ENCODE measurements around the gene HDAC4.
A peak's percentile ranks its signal among the peaks of the same experiment; 100 is the strongest.

HDAC4 gene

DNA sequence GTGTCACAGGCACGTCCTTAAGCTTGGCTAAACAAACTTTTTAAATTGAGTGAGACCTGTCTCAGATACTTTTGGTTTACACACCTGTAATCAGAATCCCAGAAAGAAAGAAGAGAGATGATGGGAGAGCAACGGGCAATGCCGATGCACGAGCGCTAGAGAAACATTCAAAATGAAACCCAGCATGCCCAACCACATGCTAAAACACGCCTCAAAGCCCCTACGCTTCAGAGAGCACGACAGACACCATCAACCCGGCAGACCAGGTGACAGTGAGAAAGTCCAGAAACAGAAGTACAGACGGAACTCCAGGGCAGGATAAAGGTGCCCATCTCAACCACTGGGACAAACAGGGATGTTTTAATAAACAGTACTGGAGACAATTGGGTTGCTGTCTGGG lies 85.5 kb downstream of the HDAC4 start:
- H3K4me3 ChIP-seq: no peak overlapping the region
- H3K27ac ChIP-seq: no peak overlapping the region
- DNase-seq (ENCODE audit: low spot score): no peak
- TF ChIP-seq, protein P1, sequence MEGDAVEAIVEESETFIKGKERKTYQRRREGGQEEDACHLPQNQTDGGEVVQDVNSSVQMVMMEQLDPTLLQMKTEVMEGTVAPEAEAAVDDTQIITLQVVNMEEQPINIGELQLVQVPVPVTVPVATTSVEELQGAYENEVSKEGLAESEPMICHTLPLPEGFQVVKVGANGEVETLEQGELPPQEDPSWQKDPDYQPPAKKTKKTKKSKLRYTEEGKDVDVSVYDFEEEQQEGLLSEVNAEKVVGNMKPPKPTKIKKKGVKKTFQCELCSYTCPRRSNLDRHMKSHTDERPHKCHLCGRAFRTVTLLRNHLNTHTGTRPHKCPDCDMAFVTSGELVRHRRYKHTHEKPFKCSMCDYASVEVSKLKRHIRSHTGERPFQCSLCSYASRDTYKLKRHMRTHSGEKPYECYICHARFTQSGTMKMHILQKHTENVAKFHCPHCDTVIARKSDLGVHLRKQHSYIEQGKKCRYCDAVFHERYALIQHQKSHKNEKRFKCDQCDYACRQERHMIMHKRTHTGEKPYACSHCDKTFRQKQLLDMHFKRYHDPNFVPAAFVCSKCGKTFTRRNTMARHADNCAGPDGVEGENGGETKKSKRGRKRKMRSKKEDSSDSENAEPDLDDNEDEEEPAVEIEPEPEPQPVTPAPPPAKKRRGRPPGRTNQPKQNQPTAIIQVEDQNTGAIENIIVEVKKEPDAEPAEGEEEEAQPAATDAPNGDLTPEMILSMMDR (IDR thresholded peaks at IDR 0.05): no peak

DNA sequence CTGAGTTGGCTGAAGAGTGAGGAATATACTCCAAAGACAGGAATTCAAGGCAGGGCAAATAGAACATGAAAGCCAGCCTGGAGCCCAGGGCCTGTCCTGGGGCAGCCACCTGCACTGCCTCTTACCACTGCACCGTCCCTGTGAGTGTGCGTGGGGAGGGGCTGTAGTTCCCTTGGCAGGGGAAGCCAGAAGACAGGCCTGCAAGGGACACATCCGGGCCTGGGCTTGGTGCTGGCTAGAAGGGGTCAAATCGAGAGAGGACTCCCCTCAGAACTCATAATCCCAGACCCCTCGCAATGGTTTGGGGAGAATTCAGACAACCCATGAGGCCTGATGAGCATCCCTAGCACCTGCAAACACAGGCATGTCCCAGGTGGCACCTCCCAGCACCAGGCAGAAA lies 87.0 kb downstream of the HDAC4 start:
- DNase-seq (ENCODE audit: low spot score): peak; percentile 68
- TF ChIP-seq, protein P1 (IDR thresholded peaks at IDR 0.05): no peak
- Histone ChIP-seq H3K4me3 (no peak overlapping the region), H3K27ac (no peak overlapping the region)

DNA sequence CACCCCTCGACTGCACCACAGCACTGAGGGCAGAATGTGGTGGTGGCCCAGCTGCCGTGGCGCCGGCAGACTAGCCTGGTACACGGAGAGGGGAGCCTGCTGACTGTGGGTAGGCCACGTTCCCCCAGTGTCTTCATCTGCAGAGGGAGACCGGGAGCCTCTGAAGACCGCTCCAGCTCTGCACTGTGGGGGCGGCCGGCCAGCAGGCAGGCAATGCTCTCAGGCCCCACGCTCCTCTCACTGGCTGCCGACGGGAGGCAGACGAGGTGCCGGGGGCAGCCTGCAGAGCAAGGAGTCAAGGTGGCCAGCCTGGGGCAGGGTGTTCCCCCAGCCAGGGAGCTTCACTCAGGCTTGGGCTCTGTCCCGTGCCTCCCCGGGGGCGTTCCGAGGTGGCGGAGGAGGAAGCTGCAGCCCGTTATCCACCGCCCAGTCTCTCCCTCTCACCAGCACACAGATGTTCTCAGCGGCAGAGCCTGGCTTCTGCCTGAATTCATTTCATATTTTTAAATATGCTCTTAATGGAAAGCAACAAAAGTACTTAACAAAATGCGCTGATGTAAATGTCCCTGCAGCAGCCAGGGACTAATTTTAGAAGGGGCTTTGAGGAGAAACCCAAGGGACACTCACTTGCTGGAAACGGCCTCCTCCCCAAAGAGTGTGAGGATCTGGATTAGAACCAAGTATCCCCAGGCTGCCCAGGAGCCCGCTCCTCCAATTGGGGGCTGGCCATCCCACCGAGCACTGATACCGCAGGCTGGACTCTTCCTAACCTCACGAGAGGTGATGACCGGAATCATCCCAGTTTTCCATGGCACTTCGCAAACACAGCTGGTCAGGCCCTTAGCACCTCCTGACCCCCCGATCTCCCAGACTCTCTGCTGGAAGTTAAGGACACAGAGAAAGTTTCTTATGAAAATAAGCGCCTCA lies 87.8 kb downstream of the HDAC4 start:
- Histone ChIP-seq H3K4me3 (peak overlapping the region; percentile 61), H3K27ac (peak overlapping the region in 1 of 2 donors; percentile 65)
- TF ChIP-seq, protein P1 (IDR thresholded peaks at IDR 0.05): no peak
- DNase-seq (ENCODE audit: low spot score): peak; percentile 68

DNA sequence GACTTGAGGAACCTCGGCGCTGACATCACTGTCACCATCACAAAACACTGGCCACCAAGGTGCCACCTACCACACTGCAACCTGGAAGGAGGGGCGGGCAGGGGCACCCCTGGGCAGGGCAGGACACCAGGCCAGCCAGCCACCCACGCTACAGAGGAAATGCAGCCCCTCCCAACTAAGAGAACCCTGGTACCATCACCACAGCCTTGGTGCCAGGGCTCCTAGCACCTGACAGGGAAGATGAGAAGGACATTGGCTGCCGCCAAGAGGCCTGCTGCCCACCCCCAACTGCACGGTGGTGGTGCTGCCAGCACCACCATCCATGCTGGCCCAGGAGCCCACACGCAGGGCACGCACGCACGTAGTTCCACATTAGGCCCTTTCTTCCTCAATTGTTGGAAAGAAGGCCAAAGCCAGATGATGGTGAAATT lies 88.7 kb downstream of the HDAC4 start:
- Histone ChIP-seq H3K4me3 (no peak overlapping the region), H3K27ac (no peak overlapping the region)
- TF ChIP-seq, protein P1 (IDR thresholded peaks at IDR 0.05): no peak
- DNase-seq (ENCODE audit: low spot score): peak; percentile 66

DNA sequence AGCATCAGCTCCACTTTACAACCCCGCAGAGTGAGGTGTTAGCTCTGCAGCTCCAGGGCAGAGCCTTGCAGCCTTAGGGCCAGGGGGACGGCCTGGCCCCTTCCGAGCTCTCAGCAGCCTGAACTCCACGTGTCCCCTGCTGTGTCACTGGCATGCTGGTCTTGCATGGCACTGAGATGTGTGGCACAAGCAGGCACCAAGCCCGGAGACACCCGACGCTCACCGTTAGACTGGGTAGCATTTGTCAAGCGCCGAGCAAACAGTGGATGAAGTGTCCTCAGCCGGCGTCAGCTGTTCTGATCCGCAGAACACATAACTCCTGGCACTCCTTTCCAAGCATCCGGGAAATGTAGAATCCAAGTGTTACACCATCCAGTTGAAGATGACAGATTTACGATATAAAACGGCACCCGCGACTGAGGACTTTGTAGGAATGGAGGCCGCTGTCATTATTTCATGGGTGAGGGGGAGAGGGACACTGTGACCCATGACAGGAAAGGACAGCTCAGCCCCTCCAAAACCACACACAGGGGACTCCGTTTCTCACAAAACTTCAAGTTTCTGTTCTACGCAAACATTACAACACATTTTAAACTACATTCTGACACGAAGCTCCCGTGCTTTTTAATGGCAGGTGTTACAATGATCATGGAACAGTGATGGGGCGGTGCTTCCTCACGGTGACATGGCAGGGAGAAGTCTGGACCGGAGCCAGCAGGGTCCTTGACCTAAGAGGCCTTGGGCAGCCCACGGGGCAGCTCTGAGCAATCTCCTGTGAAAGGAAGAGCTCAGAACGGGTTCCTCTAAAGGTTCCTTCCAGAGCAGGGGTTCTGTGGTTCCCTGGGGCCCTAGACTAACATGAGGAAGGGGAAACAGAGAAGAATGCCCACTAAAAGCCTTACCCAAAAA lies 89.4 kb downstream of the HDAC4 start:
- no peak overlapping the region for H3K4me3 ChIP-seq
- TF ChIP-seq, protein P1 (IDR thresholded peaks at IDR 0.05): no peak
- H3K27ac ChIP-seq: peak overlapping the region in 1 of 2 donors; percentile 7
- DNase-seq (ENCODE audit: low spot score): peak; percentile 41

DNA sequence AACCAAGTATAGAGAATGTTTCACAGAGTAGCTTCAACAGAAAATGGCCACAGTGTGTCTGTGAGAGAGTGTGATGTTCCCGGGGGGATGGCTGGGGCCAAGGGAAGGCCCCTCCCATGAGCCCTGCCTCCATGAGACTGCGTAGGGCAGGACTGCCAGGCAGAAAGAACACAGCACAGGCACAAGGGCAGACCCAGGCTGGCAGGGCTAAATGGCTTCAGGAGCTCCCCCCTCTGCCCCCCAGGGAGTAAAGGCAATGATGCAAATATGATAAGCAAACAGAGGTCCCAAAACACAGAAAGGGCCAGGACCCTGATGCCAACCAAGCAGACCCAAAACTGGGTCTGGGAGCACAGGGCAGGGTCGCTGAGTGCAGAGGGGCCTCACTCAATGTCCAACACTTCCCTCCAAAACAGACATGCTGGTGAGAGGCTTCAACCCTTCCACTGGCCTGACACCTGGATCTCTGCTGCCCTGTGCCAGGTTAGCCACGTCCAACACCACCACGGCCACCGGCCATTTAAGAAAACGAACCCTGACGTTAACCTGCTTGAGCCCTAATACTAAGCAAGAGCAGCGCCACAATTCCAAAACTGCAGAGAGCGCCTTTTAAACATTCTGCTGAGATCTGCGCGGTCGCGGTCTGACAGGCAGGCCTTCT lies 90.3 kb downstream of the HDAC4 start:
- Histone ChIP-seq H3K27ac (peak overlapping the region in 1 of 2 donors; percentile 68), H3K4me3 (no peak overlapping the region)
- DNase-seq (ENCODE audit: low spot score): peak; percentile 67
- TF ChIP-seq, protein P1 (IDR thresholded peaks at IDR 0.05): no peak

All from coronary artery (tissue), 2 donors.